Measurements from ENCODE around the gene MAPT.

DNA sequence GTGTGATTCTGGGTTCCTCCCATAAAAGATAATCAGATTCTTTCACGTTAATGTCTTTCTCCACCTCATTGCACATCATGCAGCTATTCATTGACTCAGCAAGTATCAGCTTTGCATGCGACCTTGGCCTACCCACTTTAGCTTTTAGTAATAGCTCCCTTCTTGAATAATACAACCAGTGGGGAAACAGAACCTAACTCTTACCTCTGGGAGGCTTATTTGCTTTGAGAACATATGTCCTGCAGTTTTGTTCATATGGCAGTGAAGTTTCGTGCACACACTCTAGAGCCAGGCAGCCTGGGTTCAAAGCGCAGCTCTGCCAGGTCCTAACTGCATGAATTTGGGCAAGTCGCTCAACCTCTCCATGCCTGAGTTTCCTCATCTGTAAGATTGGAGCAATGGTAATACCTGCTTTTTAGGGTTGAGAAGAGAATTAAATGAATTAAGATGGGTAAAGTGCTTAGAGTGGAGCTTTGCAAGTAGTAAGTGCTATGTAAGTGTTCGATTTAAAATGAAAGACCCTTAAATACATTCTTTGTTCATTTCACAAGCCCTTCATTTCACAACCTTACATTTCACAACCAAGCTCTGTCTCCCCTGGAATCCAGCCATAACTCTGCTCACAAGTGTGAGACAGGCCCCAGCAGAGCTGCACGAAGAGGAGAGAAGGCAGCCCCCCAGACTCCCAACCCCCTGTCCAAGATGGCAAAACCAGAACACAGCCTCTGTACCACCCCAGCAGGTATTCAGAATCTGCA, 29.3 kb downstream of the MAPT start:
- TF ChIP-seq EP300 (IDR thresholded peaks at IDR 0.05) (no peak), POLR2A (IDR thresholded peaks at IDR 0.05) (no peak)
- TF ChIP-seq, protein P1, sequence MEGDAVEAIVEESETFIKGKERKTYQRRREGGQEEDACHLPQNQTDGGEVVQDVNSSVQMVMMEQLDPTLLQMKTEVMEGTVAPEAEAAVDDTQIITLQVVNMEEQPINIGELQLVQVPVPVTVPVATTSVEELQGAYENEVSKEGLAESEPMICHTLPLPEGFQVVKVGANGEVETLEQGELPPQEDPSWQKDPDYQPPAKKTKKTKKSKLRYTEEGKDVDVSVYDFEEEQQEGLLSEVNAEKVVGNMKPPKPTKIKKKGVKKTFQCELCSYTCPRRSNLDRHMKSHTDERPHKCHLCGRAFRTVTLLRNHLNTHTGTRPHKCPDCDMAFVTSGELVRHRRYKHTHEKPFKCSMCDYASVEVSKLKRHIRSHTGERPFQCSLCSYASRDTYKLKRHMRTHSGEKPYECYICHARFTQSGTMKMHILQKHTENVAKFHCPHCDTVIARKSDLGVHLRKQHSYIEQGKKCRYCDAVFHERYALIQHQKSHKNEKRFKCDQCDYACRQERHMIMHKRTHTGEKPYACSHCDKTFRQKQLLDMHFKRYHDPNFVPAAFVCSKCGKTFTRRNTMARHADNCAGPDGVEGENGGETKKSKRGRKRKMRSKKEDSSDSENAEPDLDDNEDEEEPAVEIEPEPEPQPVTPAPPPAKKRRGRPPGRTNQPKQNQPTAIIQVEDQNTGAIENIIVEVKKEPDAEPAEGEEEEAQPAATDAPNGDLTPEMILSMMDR (IDR thresholded peaks at IDR 0.05): no peak
